Omental fat pad (tissue), 4 donors: ENCODE results near the gene GALNT17. TPM values are rescaled to one million over a fixed set of nuclear protein-coding genes. Genes with fewer than 3 reads are reported as not detected.

ENCODE experiments used
- ATAC-seq: fragments of 150-250 bp; one replicate; pipeline ENCODE4 v1.9.1; 2016; ENCODE audit warnings: mild to moderate bottlenecking, moderate library complexity; ENCODE audit not compliant: low FRiP score
- DNase-seq: peaks from one replicate; pipeline ENCODE4 v3.0.0-alpha.2; 2019; ENCODE audit warnings: low spot score
- total RNA-seq, 4 donors: library from RNA; depleted of rRNA; stranded (reverse); fragments of >200 nt; gene quantifications; one replicate each; pipeline ENCODE4 v1.1.0, GENCODE V29; 2016
- TF ChIP-seq, protein P1 (sequence below), 3 donors: fragments of 450-650 bp; IDR thresholded peaks; one replicate each; pipeline ENCODE4 v1.5.1; 2016 to 2017; ENCODE audit warnings: antibody characterized with exemption in 3 of 3, mild to moderate bottlenecking in 3 of 3, moderate library complexity in 2 of 3

The GALNT17 gene
- total RNA-seq, 4 donors from 2014 or later, result 1.6 to 12.6 (median 2.9) TPM

DNA sequence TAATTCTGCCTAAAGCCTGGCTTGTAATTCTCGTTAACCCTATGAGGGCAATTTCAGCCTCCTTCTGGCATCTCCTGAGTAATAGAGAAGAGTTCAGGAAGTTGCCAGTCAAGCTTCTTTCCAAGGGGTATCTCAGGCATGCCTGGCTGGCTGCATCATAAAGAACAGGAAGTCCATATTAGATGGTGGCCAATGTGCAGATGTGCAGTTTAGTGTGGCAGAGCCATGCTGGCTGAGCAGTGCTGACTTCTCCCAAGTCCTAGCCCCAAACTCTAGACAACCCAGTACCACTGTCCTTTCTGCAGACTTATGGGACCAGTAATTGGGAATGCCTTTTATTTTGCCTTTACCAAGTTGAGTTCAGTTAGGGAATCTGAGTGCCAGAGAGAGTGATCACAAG, 517.9 kb downstream of the GALNT17 start:
- TF ChIP-seq, protein P1, sequence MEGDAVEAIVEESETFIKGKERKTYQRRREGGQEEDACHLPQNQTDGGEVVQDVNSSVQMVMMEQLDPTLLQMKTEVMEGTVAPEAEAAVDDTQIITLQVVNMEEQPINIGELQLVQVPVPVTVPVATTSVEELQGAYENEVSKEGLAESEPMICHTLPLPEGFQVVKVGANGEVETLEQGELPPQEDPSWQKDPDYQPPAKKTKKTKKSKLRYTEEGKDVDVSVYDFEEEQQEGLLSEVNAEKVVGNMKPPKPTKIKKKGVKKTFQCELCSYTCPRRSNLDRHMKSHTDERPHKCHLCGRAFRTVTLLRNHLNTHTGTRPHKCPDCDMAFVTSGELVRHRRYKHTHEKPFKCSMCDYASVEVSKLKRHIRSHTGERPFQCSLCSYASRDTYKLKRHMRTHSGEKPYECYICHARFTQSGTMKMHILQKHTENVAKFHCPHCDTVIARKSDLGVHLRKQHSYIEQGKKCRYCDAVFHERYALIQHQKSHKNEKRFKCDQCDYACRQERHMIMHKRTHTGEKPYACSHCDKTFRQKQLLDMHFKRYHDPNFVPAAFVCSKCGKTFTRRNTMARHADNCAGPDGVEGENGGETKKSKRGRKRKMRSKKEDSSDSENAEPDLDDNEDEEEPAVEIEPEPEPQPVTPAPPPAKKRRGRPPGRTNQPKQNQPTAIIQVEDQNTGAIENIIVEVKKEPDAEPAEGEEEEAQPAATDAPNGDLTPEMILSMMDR (IDR thresholded peaks at IDR 0.05), result no peak
- no peak for ATAC-seq
- DNase-seq, result no peak

DNA sequence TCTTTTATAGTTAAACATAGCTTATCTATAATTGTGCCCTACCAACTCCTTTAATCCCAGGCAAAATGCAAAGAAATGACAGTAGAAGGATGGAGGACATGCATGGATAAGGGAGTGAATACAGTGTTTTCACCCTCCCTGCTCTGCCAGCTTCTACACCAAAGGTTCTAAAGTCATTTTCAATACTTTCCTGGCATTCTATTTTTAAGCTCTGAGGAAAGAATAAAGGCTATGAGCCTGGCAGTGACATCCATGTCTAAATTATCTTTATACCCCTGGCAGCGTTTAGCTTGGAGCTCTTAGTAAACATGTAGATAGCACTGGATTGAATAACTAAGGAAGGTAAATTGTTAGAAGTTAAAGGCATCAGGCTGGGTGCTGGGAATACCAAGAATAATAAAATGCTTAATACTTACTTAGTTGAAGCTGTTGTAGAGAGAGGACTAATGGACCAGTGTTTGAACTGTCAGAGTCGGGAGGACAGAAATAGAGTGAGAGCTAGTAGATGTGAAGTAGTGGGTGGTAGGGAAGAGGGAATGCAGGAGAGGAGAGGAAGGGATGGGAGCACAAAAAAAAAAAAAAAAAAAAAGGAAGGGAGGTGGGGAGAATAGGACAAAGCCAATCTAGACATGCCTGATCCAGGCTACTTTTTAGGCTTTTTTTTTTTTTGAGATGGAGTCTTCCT, 518.9 kb downstream of the GALNT17 start:
- TF ChIP-seq, protein P1 (IDR thresholded peaks at IDR 0.05), result no peak
- DNase-seq (no peak), ATAC-seq (no peak)

DNA sequence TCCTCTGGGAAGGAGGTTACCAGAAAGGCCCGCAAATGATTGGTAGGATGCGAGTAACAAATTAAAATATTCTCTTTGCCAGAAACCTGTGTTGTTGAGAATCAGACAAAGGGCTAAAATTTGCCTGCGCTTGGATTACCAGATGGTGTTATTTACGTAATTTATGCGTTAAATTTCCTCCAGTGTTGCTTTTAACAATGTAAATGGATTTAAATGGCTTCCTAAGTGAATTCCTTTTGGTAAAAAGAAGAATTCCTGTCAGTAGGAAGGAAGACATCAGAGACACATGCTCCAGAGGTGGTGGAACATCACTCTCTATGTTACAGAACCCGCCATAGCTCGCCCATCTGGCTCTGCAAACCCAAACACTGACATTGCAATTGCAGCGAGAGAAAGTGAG, 520.6 kb downstream of the GALNT17 start:
- DNase-seq (no peak), ATAC-seq (no peak)
- TF ChIP-seq, protein P1 (IDR thresholded peaks at IDR 0.05), result no peak

DNA sequence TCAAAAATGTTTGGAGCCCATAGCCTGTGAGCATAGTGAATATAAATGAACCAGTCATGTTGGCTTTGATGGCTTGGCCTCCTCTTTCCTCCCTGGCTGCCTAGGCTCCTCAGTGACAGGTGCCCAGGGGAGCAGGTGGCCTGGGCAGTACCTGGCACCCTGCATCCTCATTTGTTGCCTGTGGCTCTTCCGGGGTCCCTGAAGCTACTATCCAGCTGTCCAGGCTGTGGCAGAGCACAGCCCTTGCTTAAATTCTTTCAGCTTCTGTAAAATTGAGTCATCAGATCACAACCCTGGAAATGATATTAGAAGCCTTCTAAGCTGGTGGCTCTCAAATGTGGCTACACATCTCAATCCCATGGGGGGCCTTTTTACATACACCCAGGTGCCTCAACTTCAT, 525.4 kb downstream of the GALNT17 start:
- ATAC-seq (no peak), DNase-seq (no peak)
- TF ChIP-seq, protein P1 (IDR thresholded peaks at IDR 0.05), result no peak

DNA sequence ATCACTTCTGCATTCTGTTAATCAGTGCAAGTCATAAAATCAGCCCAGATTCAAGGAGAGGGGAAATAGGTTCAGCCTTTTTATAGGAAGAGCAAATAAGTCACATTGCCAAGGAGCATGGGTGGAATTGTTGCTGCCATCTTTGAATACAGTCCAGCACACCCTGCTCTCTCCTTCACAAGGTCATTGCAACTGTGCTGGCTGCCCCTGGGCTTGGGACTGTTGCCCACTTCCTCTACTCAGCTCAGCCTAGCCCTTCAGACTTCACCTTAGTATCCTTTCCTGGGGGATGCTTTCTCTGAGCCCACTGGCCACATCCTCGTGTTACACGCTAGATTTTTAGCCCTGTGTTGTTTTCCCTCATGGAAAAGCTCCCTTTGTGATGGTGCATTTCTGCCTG, 527.7 kb downstream of the GALNT17 start:
- DNase-seq, result no peak
- TF ChIP-seq, protein P1 (IDR thresholded peaks at IDR 0.05), result no peak
- ATAC-seq, result no peak

DNA sequence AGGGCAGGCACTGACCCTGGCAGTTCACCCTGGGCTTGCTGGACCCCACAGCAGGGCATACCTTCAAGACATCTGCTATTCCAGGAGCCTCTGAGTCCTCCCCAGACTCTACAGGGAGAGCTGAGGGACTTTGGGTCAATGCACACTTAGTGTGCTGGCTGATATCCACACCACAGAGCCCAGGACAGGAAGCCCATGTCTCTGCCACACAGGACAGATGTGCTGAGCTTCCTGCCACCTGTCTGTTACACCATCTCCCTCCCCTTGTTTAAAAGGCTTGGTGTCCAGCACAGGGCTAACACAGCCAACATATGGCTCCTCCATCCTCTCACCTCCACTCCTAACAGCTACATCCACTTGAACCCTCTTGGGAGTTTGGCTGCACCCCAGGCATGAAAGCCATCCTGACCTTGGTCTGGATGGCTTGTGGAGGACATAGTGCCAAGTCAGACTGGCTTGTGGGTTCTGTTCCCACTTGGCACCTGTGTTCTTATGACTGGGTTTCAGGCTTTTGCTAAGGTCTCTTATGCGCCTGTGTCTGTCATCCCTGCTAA, 529.8 kb downstream of the GALNT17 start:
- DNase-seq (no peak), ATAC-seq (no peak)
- TF ChIP-seq, protein P1 (IDR thresholded peaks at IDR 0.05), result no peak

DNA sequence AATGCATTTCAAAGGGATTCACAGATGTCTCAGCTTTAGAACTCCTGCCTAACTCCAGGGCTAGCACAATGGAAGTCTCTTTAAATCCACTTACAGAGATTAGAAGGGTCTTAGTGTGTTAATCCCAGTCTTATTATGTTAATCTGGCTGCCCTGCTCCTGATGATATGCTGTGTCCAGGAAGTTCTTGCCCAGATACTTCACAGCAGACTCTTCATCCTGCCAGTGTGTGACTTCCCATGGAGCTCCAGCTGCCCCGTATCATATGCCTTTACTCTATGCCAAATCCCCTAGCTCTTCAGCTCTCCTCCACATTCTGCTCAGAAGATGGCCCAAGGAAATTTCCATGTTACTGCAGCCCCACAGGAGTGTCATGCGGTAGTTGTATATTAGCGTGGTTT, 533.8 kb downstream of the GALNT17 start:
- TF ChIP-seq, protein P1 (IDR thresholded peaks at IDR 0.05), result no peak
- ATAC-seq (no peak), DNase-seq (no peak)
